GM21360 (cell line): ENCODE data around the gene PIK3CD.

Source experiments
- ATAC-seq: cut with Tn5 transposase; IDR thresholded peaks from one replicate; pipeline ENCODE4 v1.9.1; 2021; ENCODE audit warnings: mild to moderate bottlenecking, moderate library complexity; ENCODE audit not compliant: unreplicated experiment

The PIK3CD gene

DNA sequence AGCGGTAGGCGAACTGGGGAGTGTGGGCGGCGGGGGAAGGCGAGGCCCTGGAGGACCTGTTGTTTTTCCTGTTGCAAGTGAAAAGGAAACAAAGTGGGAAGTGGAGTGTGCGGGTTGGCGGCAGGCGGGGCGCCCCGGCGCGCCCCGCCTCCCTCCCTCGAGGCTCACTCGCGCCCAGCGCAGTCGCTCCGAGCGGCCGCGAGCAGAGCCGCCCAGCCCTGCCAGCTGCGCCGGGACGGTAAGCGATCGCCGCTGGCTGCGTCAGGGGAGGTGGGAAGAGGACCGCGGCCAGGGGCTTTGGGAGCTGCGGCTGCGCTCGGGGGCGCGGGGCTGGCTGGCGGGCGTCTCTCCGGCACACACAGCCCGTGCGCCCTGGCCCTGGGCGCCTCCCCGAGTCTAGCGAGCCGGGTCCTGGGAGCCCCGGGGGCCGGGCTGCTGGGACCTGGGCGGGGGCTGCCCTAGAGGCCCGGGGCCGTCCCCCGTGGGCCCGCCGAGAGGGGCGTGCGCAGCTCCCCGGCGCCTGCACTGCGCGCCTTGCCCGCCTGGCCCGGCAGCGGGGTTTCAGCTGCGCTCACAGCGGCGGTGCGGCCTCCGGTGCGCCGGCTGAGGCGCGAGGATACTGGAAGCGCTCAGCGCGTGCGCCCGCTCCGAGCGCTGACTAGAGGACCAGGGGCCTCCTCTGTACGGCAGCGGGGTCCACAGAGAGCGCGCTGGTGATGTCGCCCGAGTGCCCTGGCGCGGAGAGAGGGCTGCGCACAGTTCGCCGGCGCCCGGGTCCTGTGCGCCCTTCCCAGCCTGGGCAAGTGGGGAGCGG is at the start of gene PIK3CD:
PIK3CD (plus strand) TSS at position 167 of the 814 bp plus-strand sequence. CDS start 58,725 bp downstream, outside the sequence.
- no peak for ATAC-seq

DNA sequence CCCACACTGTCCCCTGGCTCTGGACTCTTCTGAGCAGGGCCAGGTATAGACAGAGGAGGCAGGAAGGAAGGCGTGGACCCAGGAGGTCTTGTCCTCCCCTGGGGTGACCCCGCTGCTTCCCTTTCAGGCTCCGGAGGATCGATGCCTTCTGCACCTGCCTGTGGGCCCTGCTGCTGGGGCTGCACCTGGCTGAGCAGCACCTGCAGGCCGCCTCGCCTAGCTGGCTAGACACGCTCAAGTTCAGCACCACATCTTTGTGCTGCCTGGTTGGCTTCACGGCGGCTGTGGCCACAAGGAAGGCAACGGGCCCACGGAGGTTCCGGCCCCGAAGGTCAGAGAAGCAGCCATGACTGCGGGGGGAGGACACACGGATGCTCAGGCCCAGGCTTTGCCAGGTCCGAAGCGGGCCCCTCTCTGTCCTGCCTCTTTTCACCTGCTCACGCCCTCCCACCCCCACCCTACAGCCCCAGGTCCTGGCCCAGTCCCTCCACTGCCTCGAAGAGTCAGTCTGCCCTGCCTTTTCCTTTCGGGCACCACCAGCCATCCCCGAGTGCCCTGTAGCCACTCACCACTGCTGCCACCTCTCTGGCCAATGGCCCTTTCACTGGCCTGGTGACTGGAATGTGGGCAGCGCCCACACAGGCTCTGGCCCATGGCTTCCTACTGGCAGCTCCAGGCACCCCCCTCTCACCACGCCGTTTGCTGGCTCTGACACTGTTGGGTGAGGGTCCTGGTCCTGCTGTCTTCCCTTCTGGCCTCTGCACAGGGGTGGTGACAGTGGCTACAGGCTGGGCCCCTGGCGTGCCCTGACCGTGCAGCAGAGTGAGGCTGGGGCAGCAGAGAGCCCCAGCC is 49.4 kb upstream of the PIK3CD start:
- ATAC-seq: no peak

DNA sequence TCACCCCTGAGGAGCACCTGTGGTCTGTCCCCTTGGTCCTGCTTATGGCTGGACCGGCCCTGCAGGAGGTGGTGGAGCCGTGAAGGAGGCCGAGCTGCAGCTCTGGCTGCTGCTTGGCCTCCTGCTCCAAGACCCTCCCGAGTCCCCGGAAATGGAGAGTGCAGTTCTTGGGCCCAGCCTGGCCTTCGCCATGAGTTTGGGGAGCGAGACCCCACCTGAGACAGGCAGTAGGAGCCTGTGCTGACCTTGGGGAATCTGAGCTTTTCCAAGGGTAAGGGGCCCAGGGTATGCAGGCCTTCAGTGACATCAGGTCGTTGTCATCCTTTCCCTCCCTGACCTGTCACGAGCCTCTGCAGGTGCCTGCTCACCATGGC is 48.8 kb upstream of the PIK3CD start:
- no peak for ATAC-seq

DNA sequence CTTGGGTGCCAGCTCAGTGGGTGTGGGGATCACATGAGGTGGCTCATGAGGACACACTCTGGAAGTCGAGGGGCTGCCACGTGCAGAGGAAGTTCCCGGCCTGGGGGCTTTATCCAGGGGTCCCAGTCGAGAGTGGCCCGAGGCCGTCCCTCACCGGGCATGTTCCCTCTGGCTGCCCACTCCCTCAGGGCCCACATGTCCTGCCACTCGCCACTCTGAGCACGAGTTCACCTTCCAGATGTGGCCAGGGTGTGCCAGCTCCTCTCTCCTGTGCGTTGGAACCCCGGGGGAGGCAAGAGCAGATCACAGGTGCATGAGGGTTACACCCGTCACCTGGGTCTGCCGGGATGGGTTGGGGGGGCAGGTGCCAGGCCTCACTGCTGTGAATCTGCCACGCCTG is 48.2 kb upstream of the PIK3CD start:
- no peak for ATAC-seq

DNA sequence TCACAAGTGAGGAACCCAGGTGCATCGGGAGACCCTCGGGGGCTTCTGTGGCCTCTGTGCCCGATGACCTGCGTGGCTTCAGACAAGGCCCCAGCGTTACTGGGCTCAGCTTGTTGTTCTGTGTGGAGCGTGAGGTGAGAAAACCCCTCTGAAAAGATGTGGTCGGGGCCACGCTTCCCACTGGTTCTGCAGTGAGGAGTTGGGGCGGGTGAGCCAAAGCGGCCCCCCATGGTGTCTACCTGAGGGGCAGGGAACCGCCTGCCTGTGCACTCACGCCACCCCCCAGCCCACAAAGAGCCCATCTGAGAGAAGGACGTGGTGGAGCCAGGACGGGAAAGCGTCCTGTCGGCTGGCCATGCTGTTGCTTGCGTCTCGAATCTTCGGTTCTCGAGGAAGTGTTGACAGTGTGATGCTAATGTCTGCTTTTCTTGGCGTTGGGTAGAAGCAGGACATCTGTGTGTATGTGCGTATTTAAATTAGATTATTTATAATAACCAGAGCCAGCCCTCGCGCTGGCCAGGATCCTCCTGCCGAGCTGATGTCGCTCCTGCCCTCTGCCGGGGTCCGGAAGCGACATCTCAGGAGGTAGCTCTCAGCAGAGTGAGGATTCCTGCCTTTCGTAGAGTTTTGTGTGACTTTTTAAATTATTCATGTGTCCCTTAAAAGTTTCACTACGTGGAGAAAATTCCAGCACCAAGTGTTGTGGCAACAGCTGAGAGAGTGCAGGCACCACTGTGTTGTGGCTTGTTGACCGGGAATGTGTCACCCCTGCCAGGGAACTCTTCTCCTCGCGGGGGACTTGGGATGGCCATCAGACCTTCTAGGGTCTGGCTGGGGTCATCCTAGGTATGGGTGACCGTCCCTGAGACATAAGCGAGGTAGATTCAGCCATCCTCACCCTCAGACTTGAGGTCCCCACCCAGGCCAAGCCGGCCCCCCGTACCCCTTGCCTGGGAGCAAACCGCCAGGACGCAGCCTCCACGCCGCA is 47.5 kb upstream of the PIK3CD start:
- ATAC-seq: no peak

DNA sequence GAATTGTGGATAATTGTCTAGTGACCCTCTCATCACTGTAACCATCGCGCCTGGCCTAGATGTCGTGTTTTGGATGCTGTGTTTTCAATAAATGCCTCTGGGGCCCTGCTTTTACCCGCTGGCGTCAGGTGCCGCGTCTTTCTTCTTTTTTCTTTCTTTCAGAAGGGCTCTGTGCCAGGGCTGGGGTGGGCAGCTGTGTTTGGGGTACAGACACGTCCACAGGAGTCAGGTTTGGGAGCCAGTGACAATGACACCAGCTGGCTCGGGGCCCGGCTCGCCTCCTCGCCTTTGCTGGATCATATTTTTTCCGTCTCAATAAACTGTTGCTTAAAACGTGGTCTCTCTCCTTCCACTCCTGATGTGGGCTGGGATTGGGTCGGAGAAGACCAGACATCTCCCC is 46.7 kb upstream of the PIK3CD start:
- ATAC-seq: no peak

DNA sequence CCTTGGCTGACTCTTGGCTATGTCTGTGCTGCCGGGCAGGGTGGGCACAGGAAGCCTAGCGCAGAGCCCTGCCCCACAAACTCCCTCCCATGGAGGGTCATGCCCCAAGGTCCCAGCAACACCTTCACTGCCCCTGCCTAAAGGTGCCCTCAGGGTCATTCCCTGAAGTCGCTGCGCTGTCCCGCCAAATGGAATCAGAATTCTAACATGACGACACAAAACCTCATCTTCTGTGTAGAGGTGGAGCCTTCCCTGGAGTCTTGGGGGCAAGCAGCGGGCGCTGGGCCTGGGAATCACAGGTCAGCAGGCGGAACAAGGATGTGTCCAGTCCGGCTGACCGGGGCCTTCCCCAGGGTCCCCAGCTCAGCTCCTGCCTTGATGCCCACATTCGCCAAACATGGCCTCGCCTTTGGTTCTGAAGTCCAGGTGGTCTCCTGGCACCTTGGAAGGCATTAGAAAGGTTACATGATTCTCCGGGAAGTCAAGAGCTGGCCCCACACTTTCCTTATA is 45.5 kb upstream of the PIK3CD start:
- ATAC-seq: no peak

DNA sequence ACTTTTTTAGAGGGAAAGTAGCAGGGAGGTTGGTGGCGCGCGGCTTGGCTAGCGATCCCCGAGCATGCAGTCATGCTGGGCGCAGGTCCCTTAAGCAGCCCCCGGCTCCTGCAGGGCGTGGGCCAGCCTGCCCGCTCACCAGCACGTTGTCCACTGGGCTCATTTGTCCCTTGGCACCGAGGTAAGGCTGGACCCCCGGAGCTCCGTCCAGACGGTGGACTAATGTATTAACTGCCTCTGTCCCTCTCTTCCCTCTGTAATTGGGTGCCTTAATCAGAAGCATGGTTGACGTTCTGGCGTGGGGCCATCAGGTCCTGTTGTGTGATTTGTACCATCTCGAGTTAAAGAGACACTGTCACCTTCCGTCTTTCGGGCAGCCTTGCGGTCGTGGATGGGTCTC is 45.1 kb upstream of the PIK3CD start:
- no peak for ATAC-seq

DNA sequence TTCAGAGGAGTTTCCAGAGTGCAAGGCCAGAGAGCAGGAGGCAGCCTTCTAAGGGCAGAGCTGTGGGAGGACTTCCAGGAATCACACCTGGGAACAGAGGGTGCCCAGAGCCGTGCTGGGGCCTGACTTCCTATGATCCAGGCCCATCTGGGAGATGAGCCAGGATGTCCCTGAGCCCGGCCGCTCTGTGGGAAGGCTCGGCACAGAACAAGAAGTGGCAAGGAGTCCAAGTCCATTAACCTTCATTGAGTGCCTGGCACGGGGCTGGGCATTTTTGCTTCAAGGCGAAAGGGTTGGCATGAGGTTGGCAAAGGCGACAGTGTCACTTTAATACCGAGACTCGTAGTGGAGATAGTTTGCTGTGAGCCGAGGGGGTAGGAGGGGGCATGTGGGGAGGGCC is 44.6 kb upstream of the PIK3CD start:
- ATAC-seq: no peak

DNA sequence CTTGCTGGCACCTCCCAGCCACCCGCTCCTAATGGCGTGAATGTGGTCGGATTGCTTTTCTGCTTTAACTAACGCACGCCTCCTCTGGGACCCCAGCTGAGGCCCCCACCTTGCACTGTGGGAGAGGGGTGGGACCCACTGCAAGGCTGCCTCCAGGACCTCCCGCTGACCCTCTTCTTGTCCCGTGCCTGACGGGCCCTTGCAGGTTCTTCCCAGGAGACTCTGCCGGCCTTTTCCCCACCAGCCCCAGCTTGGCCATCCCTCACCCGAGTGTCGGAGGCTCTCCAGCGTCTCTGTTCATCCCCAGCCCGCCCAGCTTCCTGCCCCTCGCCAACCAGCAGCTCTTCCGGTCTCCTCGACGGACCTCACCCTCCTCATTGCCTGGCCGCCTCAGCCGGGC is 44.2 kb upstream of the PIK3CD start:
- no peak for ATAC-seq

DNA sequence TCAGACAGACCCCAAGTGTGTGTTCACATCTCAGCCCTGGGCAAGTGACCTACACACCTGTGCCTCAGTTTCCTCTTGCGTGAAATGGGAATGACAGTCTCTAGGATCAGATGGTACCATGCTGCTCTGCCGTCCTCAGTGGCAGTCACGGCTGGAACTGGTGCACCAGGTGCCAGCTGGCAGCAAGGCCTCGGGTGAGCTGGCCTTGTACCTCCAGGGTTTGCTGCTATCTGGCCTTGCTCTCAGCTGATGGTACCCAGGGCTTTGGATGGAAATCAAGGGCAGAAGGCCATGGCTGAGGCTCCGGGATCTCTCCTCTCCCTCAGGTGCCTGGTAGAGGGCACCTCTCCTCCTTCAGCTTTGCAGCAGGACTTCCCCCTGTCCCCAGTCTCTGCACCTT is 41.5 kb upstream of the PIK3CD start:
- no peak for ATAC-seq

DNA sequence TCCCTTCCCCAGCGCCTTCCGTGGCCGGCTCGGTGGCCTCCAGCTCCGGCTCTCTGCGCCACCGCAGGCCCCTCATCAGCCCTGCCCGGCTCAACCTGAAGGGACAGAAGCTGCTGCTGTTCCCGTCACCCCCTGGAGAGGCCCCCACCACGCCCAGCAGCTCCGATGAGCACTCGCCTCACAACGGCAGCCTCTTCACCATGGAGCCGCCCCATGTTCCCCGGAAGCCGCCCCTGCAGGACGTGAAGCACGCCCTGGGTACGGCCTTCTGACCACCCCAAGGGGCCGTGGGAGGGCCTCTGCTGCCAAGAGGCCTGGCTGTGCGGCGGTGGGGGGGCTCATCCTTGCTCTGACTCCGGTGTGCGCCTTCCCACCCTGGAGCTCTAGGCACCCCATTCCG is 41.0 kb upstream of the PIK3CD start:
- ATAC-seq: no peak

DNA sequence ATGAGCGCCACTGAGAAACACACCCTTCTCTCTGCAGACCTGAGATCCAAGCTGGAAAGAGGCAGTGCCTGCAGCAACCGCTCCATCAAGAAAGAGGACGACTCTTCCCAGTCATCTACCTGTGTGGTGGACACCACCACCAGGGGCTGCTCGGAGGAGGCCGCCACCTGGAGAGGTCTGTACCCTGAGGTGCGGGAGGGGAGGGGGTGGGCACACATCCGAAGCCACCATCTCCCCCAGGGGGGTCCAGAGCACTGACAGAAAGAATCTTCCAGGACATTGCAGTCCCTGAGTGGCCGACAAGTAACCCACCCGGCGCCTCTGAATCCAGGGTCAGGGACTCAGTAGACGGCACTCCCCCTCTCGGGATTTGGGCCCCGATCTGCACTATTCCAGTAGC is 39.8 kb upstream of the PIK3CD start:
- no peak for ATAC-seq

DNA sequence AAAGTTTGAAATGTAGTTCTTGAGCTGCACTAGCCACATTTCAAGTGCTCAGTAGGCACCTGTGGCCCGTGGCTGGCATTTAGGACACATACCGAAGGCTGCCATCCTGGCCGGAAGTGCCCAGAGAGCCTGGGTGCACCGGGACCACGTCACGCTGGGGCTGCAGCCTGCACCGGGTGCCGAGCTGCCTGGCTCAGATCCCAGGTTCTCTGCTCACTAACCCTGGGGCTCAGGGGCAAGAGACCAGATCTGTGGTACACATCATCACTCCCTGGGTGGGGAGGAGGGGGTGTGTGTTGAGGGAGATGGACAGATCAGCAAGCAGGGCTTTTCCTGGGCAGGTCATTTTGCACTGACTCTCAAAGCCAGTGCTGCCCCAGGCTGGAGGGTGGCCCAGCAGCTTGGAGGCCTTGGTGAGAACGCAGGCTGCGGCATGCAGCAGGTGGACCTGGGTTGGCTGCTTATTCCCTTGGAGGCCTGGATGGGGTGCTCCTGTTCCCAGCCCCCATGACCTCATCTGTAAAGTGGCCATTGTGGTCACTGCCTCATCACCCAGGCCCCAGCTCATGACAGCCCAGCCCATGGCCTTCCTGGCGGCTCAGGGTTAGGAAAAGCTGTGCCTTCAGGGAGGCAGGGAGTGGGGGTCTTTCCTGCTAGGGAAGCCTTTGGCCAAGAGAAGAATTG is 39.2 kb upstream of the PIK3CD start:
- ATAC-seq: no peak

DNA sequence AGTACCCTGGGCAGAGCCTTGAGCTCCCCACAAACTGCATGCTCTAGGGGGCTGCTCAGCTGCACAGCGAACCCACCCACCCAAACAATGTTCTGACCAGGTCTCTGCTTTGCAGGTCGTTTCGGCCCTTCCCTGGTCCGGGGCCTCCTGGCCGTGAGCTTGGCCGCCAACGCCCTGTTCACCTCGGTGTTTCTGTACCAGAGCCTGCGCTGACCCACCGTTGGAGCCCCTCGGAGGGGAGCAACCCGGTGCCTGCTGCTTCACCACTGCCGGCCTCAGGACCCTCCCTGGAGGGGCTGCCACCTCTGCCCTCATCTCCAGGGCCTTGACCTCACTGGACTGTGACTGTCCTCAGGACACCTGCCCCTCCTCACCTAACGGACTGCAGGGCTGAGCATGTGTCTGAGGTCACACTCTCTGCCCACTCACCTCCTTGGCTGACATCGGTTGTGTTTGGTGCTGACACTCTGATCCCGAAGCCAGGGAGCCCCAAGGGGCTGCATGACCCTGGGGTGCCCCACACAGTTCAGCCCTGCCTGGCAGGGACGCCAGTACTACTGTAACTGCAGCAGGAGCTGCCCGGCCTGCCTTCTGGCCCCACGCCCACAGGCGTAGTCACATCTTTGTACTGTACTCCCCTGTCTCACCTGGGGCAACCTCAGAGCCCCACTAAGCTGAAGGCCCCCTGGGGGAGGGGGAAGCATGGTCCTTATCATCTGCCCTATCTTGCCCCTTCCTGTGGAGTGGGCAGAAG is 38.5 kb upstream of the PIK3CD start:
- ATAC-seq: no peak

DNA sequence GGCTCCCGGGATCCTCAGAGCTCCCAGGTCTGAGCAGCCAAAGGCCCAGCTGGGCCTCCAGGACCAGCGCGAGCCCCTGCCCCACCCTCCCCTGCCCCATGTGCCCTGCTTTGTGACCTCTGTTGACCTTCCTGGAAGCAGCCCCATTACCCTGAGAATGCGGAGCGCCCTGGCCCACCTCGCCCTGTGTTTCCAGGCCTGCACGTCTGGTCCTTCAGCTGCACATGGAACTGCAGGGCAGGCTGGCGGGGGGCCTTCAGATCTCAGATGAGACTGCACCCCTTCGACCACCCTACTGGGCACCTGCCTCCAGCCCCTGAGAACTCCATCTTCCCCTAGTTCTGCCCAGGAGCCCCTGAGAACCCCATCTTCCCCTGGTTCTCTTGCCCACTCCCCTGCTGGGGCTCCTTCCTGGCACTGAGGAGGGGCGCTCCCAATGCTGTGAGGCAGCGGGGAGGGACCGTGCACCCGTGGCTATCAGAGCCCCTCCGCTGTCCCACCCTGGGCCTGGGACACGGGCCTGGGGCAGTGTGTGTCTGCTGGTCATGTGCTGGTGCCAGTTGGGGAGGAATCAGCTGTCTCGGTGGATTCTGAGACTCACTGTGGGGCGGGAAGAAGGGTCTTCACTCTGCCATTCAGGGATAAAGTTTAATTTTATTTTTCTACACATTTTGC is 37.8 kb upstream of the PIK3CD start:
- no peak for ATAC-seq

DNA sequence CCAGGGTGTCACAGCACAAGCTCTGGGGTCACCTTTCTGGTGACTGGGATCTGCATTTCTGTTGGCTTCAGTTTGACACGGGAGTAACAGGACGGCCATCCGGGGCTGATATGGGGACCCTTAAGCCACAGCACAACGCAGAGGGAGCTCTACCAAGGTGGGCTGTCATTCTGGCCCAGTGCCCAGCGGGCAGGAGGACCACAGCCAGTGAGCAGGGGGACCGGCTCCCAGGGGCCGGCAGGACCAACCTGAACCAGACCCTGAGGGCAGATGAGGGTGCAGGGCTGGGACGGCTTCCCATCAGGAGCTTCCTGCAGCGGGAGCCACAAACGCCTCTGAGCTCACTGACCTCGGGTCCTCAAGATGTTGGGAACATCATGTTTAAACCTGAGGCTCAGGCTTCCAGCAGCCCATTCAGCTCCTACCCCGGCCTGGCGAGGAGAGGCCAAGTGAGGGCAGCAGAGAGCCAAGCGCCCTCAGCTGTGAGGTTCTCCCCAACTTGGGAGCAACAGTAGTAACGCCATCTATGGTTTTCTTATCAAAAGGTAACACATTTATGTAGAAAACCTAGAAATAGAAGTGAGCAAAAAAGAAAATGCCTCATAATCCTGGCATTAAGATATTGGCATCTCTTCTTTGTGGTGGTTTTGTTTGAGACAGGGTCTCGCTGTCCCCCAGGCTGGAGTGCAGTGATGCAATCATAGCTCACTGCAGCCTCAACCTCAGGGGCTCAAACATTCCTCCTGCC is 36.0 kb upstream of the PIK3CD start:
- no peak for ATAC-seq
